HCT116 (cell line): Measurements from ENCODE around the gene RAP1A.

Experiments
- EZH2 ChIP-seq: fragments of 200-600 bp; sonication (generic); IDR thresholded peaks from 2 replicates; pipeline ENCODE4 v1.6.1; 2017; ENCODE audit warnings: antibody characterized with exemption, mixed run types
- POLR2A ChIP-seq: IDR thresholded peaks from 2 replicates; pipeline ENCODE4 v1.7.0; 2011; ENCODE audit warnings: borderline replicate concordance; ENCODE audit not compliant: insufficient read depth, insufficient read length; ENCODE audit errors: extremely low read depth
- POLR2AphosphoS5 ChIP-seq: IDR thresholded peaks from 2 replicates; pipeline ENCODE4 v1.6.1; 2011; ENCODE audit warnings: mild to moderate bottlenecking, low read depth, low read length, moderate library complexity
- ZNF274 ChIP-seq: fragments of 200-500 bp; sonication (Bioruptor generic); IDR thresholded peaks from 2 replicates; pipeline ENCODE4 v1.6.1; 2014; ENCODE audit warnings: mild to moderate bottlenecking, low read depth, low read length, inconsistent platforms
- TF ChIP-seq, protein P1 (sequence below), 3 experiments: fragments of 200-600 bp in 1 of 3; sonication (generic) in 1 of 3; IDR thresholded peaks in 2 of 3; conservative IDR thresholded peaks in 1 of 3; 2 replicates each; pipeline ENCODE4 v1.5.1; 2012 to 2017; ENCODE audit warnings: low read depth in 2 of 3, low read length in 2 of 3, antibody characterized with exemption in 1 of 3, borderline replicate concordance in 1 of 3, control low read depth in 1 of 3, mild to moderate bottlenecking in 1 of 3, mixed read lengths in 1 of 3, mixed run types in 1 of 3, moderate library complexity in 1 of 3; ENCODE audit not compliant: insufficient read depth in 1 of 3
- TF ChIP-seq, protein P2 (sequence below): IDR thresholded peaks from 2 replicates; pipeline ENCODE4 v1.6.1; 2012; ENCODE audit warnings: low read depth
- TF ChIP-seq, protein P3 (sequence below): IDR thresholded peaks from 2 replicates; pipeline ENCODE4 v1.6.1; 2012

DNA sequence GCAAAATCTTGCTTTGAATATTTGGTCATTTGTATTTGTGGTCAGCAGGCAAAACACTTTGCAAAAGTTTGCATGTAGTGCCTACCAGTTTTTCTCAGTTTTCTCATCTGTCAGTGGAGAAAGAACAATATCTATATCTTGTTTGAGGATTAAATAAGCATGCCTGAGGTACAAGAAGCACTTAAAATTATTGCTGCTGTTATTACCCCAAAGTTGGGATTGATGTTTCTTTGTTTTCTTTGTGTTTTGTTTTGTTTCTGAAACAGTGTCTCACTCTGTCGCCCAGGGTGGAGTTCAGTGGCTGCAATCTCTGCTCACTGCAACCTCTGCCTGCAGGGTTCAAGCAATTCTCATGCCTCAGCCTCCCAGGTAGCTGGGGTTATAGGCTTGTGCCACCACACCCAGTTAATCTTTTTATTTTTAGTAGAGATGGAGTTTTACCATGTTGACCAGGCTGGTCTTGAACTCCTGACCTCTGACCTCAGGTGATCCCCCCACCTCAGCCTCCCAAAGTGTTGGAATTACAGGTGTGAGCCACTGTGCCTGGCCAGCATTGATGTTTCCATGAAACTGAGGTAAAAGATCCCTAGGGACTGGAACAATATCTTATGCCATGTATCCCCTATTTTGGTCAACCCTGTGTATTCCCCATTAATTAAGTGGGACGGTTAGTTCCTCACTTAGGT lies 15.9 kb downstream of the RAP1A start:
- TF ChIP-seq, protein P1, sequence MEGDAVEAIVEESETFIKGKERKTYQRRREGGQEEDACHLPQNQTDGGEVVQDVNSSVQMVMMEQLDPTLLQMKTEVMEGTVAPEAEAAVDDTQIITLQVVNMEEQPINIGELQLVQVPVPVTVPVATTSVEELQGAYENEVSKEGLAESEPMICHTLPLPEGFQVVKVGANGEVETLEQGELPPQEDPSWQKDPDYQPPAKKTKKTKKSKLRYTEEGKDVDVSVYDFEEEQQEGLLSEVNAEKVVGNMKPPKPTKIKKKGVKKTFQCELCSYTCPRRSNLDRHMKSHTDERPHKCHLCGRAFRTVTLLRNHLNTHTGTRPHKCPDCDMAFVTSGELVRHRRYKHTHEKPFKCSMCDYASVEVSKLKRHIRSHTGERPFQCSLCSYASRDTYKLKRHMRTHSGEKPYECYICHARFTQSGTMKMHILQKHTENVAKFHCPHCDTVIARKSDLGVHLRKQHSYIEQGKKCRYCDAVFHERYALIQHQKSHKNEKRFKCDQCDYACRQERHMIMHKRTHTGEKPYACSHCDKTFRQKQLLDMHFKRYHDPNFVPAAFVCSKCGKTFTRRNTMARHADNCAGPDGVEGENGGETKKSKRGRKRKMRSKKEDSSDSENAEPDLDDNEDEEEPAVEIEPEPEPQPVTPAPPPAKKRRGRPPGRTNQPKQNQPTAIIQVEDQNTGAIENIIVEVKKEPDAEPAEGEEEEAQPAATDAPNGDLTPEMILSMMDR (IDR thresholded peaks at IDR 0.05 in 2 of 3, conservative IDR thresholded peaks at IDR 0.05 in 1 of 3; ENCODE audit: borderline replicate concordance in 1 of 3, insufficient read depth in 1 of 3, low read depth in 2 of 3, low read length in 2 of 3) = no peak
- TF ChIP-seq POLR2A (no peak), EZH2 (no peak), ZNF274 (no peak), POLR2AphosphoS5 (no peak)
- TF ChIP-seq, protein P2, sequence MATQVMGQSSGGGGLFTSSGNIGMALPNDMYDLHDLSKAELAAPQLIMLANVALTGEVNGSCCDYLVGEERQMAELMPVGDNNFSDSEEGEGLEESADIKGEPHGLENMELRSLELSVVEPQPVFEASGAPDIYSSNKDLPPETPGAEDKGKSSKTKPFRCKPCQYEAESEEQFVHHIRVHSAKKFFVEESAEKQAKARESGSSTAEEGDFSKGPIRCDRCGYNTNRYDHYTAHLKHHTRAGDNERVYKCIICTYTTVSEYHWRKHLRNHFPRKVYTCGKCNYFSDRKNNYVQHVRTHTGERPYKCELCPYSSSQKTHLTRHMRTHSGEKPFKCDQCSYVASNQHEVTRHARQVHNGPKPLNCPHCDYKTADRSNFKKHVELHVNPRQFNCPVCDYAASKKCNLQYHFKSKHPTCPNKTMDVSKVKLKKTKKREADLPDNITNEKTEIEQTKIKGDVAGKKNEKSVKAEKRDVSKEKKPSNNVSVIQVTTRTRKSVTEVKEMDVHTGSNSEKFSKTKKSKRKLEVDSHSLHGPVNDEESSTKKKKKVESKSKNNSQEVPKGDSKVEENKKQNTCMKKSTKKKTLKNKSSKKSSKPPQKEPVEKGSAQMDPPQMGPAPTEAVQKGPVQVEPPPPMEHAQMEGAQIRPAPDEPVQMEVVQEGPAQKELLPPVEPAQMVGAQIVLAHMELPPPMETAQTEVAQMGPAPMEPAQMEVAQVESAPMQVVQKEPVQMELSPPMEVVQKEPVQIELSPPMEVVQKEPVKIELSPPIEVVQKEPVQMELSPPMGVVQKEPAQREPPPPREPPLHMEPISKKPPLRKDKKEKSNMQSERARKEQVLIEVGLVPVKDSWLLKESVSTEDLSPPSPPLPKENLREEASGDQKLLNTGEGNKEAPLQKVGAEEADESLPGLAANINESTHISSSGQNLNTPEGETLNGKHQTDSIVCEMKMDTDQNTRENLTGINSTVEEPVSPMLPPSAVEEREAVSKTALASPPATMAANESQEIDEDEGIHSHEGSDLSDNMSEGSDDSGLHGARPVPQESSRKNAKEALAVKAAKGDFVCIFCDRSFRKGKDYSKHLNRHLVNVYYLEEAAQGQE = no peak
- TF ChIP-seq, protein P3, sequence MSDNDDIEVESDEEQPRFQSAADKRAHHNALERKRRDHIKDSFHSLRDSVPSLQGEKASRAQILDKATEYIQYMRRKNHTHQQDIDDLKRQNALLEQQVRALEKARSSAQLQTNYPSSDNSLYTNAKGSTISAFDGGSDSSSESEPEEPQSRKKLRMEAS = no peak
